HG03571 (cell line): ENCODE results near the gene CKMT1B.
A peak's percentile ranks its signal among the peaks of the same experiment; 100 is the strongest.
"Not testable (repeated sequence)": the region's sequence is repeated elsewhere in the genome, so short reads cannot be mapped to it uniquely, and the experiment has no call there.

Experiments
- ATAC-seq: cut with Tn5 transposase; IDR thresholded peaks from one replicate; pipeline ENCODE4 v1.9.1; 2021; ENCODE audit not compliant: unreplicated experiment

Gene CKMT1B

GRCh38 chr15:43593328-43594190, at the start of gene CKMT1B:
Gene CKMT1B, plus strand, starts transcription at chr15:43594027. Its CDS starts 192 bp downstream, at chr15:43594219.
- ATAC-seq, result not testable (repeated sequence)

- no peak for ATAC-seq
Observed at GRCh38 chr15:43544266-43544665, 49.6 kb upstream of the CKMT1B start.

DNA sequence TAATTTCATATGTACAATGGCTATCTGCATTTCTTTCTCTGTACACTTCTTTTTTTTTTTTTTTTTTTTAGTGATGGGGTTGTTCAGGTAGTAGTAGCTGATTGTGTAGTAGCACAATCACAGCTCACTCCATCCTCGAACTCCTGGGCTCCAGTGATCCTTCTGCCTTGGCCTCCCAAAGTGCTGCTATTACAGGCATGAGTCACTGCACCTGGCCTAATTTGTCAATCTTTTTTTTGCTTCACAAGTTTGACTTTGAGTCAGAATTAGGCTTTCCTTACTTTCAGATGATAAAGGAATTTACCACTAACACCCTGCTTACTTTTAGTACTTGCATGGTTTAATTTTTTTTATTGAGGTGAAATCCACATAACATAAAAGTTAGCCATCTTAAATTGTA, 48.4 kb upstream of the CKMT1B start:
- no peak for ATAC-seq

- no peak for ATAC-seq
Observed at GRCh38 chr15:43547539-43547938, 46.3 kb upstream of the CKMT1B start.

GRCh38 chr15:43550527-43551363, 43.1 kb upstream of the CKMT1B start:
- no peak for ATAC-seq

- no peak for ATAC-seq
Observed at GRCh38 chr15:43552256-43552655, 41.6 kb upstream of the CKMT1B start.

- no peak for ATAC-seq
Observed at GRCh38 chr15:43552986-43553385, 40.8 kb upstream of the CKMT1B start.

DNA sequence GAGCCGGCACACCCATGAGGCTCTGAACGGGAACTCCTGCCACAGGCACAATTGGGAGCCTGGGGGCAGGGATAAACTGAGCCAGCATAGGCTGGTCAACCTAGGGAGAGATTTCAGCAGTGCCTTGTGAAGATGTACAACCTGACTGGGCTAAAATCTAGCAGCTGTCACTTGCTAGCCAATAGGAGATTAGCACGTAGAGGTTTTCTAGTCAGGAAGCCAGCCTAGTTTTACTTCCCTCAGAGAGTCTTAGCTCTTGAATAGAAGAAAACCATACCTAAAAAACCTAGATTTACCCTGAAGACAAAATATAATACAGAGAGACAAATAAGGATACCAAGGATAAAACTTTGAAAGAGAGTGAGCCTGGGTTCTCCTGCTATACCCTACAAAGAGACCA, 31.1 kb upstream of the CKMT1B start:
- not testable (repeated sequence) for ATAC-seq

DNA sequence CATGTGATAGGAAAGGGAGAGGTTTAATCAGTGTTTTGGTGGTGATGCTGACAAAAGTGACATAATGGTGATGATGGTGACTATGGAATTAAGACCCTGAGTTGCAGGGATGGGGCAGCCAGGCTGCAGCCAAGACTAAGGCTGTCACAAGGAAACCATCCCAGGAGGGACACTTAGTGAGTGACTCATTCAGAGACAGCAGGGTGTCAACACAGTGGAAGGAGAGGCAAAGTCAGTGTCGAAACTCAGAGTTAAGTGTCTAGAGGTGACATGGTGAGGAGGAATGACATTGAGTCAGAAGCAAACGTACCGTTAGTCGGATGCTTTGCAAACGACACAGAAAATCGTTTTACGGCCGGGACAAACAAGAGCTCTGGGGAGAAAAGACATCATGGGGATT, 30.0 kb upstream of the CKMT1B start:
- ATAC-seq, result not testable (repeated sequence)

DNA sequence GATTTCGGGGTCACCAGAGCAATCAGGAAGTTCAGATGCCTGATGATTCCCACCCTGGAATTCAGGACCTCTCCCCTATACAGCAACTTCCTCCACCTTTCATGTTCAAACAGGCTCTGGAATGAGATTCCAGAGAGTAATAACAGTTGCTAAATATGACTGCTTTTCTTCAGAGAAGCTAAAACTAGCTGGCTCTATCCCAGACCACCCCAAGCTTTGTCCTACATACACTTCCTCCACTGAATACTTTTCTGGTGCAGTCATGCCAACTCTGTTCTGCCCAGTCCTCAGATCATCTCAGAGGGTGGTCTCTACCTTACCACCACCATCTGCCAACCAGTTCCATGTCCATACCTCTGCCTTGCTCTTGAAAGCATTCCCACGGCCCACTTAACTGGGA, 27.2 kb upstream of the CKMT1B start:
- ATAC-seq, result not testable (repeated sequence)

- not testable (repeated sequence) for ATAC-seq
Observed at GRCh38 chr15:43574607-43575006, 19.2 kb upstream of the CKMT1B start.

DNA sequence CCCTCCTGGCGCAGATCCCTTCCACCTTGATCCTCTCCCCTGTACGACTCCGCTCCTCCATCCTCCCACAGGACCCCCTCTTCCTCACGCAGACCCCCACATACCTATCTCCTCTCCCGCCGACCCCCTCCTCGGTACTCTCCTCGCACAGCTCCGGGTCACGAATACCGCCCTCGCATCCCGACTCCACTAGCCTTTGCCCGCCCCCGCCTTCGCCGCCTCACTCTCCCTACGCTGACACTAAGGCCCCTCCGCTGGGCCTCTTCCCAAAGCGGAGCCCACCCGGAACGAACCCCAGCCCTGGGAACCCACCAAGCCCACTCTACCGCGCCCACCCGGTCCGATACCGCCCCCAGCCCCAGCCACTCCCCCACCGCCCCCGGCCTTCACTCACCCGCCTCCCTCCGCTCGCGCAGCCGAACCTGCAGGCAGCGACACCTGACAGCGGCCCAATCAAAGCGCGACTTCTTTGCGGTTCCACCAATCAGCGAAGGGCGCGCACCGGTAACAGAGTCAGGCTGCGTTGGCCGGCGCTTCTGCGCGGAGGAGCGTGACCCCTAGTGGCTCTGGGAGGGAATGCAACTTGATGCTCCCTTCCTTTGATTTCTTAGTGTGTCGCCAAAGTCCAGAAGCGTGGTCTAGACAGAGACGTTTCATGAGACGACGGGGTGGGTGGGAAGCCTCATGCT, 3.9 kb upstream of the CKMT1B start, which contains the start of gene PPIP5K1:
Gene PPIP5K1 (minus strand): TSS at position 431 of the 689 bp plus-strand sequence. CDS start 5,704 bp downstream, outside the sequence.
- ATAC-seq, result peak; percentile 84

DNA sequence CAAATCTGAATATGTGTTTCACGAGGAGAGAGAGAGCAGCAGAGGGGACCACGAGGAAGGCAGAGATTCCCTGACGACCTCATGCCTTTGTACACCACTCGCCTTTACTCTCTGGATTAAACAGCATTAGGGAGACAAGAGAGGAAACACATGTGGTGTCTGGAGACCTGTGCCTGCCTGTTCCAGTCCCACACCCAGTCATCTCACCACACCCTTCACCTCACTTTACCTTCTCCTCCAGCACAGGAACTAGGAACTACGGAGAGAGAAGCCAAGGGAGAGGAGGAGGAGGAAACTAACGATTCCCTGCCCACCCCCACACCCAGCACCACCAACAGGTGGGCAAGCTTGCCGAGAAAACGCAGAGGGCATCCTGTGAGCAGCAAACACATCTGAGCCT, 986 bp upstream of the CKMT1B start:
- not testable (repeated sequence) for ATAC-seq

DNA sequence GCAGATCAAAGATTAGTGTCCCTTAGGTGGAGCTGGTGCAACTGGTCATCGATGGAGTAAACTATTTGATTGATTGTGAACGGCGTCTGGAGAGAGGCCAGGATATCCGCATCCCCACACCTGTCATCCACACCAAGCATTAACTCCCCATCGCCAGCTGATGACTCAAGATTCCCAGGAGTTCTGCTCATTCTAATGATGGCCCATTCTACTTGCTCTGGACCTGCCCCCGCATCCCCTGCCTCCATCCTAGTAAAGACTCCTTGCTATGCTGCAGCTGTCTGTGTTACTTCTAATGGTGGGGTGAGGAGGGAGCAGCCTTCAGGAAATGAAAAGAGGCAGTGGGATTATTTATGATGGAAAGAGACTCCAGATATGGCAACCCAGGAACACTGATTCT, 5.3 kb downstream of the CKMT1B start:
- ATAC-seq, result not testable (repeated sequence)

DNA sequence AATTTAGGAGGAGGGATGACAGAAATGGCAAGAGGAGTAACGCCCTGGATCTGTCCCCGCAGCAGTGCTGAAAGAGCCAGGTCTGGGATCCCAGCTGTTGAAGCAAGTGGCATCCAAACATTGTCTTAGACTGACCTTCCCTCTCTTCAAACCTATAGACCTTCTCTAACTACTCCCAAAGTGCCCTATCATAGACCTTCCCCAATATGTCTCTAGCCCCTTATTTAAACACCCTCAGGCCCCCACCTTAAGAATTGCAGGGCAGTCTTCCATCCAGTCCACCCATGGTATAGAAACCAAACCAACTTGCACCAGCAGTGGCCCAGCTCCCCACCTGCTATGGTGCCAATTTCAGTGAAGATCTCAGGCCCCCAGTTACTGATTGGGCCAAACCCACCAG, 6.4 kb downstream of the CKMT1B start:
- ATAC-seq, result not testable (repeated sequence)

DNA sequence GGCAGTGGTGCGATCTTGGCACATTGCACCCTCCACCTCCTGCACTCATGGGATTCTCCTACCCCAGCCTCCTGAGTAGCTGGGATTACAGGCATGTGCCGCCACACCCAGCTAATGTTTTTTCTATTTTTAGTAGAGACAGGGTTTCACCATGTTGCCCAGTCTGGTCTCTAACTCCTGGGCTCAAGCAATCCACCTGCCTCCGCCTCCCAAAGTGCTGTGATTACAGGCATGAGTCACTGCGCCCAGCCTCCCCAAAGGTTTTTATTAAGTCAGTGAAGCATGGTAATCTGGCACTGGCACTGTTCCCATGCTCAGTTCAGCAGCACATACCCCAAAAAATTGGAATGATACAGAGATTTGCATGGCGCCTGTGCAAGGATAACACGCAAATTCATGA, 8.4 kb downstream of the CKMT1B start:
- ATAC-seq, result not testable (repeated sequence)

DNA sequence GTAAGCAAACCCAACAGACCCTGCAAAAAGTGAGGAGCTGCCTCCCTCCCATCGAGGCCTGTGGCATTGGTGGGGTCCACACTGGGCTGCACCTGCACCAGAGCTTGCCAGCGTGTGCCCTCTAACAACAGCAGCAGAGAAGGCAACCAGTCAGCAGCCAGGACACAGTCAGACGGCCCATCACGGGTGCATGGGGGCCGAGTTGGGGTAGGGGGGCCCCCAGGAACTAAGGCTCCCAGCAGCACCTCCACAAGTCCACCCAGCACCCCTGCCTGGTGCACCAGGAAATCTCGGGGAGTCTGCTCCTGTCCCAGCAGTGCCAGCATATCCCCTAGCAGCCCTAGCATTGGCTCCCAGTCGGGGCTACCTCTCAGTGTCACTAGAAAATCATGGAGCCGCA, 23.9 kb downstream of the CKMT1B start:
- ATAC-seq, result not testable (repeated sequence)

- ATAC-seq, result not testable (repeated sequence)
Observed at GRCh38 chr15:43618700-43619099, 24.9 kb downstream of the CKMT1B start, which contains the start of gene STRC. Gene STRC, minus strand, starts transcription at chr15:43618800. Its CDS starts 78 bp downstream, at chr15:43618722.

GRCh38 chr15:43622068-43622799, 28.4 kb downstream of the CKMT1B start:
- ATAC-seq, result not testable (repeated sequence)

- no peak for ATAC-seq
Observed at GRCh38 chr15:43625106-43625505, 31.3 kb downstream of the CKMT1B start.
